K562 (cell line): ENCODE measurements around the gene A1BG.

Experiments used
- TAF1 ChIP-seq: IDR thresholded peaks from 2 replicates; pipeline ENCODE4 v1.6.1; 2011; ENCODE audit warnings: mild to moderate bottlenecking, low read length, moderate library complexity; ENCODE audit not compliant: insufficient read depth, control insufficient read depth, severe bottlenecking; ENCODE audit errors: extremely low read depth
- USF2 ChIP-seq: sonication (generic); formaldehyde crosslinking; IDR thresholded peaks from 2 replicates; pipeline ENCODE4 v1.5.0; 2020; ENCODE audit warnings: missing genetic modification reagents
- TF ChIP-seq, protein P1 (sequence below), 2 experiments: fragments of 450-650 bp in 1 of 2; sonication (generic) in 1 of 2; formaldehyde crosslinking in 1 of 2; IDR thresholded peaks in 1 of 2; conservative IDR thresholded peaks in 1 of 2; 2 replicates each; pipeline versions ENCODE4 v1.6.1 to v1.8.1; 2016 to 2023; ENCODE audit warnings: mild to moderate bottlenecking in 2 of 2, moderate library complexity in 2 of 2, inconsistent platforms in 1 of 2, missing genetic modification reagents in 1 of 2
- TF ChIP-seq, protein P2 (sequence below), 3 experiments: IDR thresholded peaks in 2 of 3; conservative IDR thresholded peaks in 1 of 3; 2 replicates each; pipeline ENCODE4 v1.5.1; 2011 to 2012; ENCODE audit warnings: low read length in 3 of 3, mild to moderate bottlenecking in 3 of 3, control low read depth in 2 of 3, improper control_type of control experiment in 1 of 3, inconsistent platforms in 1 of 3, low read depth in 1 of 3, mixed read lengths in 1 of 3, moderate library complexity in 1 of 3; ENCODE audit not compliant: insufficient read depth in 2 of 3

DNA sequence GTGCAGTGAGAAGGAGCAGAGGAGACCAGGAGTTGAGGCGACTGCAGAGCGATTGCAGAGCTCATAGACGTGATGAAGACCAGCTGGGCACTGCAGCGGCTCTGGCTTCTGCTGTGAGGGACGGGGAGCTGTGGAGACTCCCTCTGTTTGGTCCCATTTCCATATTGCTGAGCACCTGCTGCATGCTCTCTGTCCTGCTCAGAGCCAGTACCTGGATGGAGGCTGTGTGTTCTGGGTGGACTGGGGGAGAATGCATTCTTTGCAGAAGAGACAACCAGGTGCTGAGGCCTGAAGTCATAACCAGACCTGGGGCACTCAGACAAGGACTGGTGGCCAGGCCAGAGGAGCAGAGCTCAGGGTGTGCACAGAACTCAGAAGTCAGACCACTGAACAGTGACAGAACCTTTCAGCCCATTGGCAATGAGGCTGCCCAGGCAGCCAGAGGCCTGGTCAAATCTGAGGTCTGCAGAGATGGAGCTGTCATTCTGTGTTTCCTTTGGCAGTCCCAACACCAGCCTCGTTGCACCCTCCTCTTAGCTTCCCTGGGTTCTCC is 1.3 kb upstream of the A1BG start:
- TF ChIP-seq TAF1, result no peak
- TF ChIP-seq USF2 (CRISPR knock-in tag), result no peak
- TF ChIP-seq, protein P1, sequence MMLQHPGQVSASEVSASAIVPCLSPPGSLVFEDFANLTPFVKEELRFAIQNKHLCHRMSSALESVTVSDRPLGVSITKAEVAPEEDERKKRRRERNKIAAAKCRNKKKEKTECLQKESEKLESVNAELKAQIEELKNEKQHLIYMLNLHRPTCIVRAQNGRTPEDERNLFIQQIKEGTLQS (IDR thresholded peaks at IDR 0.05), result no peak
- TF ChIP-seq, protein P1 (CRISPR knock-in tag; conservative IDR thresholded peaks at IDR 0.05), result no peak
- TF ChIP-seq, protein P2, sequence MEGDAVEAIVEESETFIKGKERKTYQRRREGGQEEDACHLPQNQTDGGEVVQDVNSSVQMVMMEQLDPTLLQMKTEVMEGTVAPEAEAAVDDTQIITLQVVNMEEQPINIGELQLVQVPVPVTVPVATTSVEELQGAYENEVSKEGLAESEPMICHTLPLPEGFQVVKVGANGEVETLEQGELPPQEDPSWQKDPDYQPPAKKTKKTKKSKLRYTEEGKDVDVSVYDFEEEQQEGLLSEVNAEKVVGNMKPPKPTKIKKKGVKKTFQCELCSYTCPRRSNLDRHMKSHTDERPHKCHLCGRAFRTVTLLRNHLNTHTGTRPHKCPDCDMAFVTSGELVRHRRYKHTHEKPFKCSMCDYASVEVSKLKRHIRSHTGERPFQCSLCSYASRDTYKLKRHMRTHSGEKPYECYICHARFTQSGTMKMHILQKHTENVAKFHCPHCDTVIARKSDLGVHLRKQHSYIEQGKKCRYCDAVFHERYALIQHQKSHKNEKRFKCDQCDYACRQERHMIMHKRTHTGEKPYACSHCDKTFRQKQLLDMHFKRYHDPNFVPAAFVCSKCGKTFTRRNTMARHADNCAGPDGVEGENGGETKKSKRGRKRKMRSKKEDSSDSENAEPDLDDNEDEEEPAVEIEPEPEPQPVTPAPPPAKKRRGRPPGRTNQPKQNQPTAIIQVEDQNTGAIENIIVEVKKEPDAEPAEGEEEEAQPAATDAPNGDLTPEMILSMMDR (IDR thresholded peaks at IDR 0.05 in 2 of 3, conservative IDR thresholded peaks at IDR 0.05 in 1 of 3; ENCODE audit: insufficient read depth in 2 of 3, low read depth in 1 of 3, low read length in 3 of 3), result no peak
